ENCODE data around the gene SLC37A2.
A peak's percentile ranks its signal among the peaks of the same experiment; 100 is the strongest.

SLC37A2 gene

DNA sequence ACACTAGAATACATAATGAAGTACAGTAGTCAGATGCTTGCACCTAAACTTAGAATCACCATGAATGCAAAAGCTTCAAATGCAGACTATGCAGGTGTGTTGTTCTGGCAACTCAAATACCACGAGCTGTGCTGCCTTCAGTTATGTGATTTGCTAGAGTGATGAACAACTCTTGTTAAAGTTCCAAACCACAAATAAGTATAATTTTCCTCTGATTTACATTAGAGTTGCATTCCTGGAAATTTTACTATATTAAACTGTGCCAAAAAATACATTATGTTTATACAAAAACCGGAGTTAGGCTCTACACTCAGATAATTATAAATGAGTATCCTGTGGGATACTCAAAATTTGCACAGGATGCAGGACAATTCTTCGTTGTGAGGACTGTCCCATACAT, 45.4 kb downstream of the SLC37A2 start:
- DNase-seq (ENCODE audit: low read depth in 1 of 2, low spot score in 1 of 2) = no peak

DNA sequence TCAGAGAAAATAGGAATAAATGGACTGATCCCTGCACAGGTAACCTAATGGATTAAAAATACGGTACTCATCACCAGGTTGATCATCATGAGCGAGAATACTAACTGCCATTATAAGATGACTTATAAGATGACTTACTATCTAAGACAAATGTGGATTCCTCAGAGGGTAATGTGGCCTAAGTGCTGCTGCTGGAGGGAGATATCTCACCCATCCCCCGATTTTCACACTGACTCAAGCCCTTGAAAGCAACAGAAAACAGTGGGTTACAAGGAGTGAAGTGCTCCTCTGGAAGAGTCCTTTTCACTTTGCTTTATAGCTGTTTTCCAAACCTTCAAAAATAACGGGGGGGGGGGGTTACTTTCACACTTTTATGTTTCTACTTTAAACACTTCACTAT, 47.4 kb downstream of the SLC37A2 start:
- no peak for DNase-seq (ENCODE audit: low read depth in 1 of 2, low spot score in 1 of 2)

DNA sequence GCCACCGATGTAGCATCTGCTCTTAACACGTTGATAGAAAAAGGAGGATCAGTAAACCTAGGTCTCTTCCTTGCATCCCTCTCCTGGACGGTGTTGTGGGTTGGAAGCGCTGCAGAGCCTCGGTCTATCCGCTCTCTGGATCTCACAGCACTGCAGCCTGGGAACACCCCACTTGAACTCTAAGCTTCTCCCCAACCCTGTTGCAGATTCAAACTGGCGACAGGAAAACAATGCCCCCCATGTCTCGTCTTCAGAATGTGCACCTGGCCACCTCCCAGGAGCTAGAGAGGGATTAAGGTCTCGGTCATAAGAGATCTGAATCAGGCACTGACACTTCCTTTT, 47.9 kb downstream of the SLC37A2 start:
- DNase-seq (ENCODE audit: low read depth in 1 of 2, low spot score in 1 of 2) = no peak

DNA sequence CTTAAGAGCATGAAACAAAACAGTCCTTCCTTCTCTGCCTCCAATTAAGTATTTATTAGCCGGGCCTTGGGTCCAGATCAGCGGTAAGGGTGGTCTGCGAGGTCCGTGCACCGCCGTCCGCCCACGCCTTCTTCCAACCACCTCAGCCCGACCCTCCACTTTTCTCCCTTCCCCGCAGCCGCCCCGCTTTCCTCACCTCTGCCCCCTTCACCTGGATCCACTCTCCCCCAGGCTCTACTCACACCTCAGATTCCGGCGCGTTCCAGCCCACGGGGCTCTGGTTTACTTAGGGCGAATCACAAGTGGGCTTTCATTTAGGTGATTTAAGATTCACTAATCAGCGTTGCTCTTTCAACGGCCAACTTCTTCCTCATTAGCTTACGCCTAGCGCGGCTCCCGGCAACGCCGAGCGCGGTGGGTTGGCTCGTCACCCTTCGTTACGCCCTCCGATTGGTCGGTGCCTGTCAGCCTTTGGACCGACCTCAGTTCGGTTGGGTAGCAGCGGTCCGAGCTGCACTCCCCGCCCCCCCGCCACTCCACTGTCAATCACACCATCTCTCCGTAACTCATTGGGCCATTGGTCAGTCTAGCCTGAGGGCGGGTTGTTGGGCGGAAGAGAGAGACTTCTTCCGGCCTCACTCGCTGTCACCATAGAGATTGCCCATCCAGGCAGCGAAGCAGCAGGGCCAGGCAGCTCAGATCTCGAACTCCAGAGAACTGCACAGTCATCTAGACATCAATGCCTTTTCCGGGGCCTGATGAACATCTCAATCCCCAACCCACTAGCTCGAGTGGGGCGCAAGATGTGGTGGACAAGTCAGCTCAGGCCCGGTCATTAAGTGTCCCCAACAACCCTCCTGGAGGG, 48.5 kb downstream of the SLC37A2 start, which contains the start of gene TMEM218:
Gene TMEM218 (minus strand): TSS at position 284 of the 865 bp plus-strand sequence. CDS start 9,385 bp downstream, outside the sequence.
- peak; percentile 86 to 91 for DNase-seq (ENCODE audit: low read depth in 1 of 2, low spot score in 1 of 2)

DNA sequence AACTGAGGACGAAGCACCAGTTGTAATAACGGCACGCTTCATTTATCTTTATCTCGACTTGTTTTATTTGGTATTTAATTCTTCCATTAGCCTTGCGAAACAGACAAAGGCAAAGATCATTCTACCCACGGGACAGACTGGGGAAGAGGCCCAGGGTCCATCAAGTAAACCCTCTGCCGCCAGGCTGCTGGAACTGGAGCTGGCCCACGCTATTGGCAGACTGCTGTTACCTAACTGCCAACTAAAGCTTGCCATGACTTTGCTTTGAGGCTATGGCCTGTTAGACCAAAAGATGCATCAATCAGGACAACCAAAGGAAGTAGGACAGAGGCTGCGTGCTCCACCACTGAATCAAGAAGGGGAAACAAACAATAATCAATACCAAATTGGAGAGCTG, 49.1 kb downstream of the SLC37A2 start:
- no peak for DNase-seq (ENCODE audit: low read depth in 1 of 2, low spot score in 1 of 2)

DNA sequence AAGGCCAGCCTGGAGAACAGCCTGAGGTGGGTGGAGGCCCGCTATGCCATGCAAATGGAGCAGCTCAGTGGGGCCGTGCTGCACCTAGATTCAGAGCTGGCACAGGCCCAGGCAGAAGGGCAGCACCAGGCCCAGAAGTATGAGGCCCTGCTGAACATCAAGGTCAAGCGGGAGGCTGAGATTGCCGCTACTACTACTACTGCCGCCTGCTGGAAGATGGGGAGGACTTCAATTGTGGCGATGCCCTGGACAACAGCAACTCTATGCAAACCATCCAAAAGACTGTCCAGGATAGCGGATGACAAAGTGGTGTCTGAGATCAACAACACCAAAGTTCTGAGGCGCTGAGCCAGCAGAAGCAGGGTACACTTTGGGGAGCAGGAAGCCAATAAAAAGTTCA, 51.4 kb downstream of the SLC37A2 start:
- DNase-seq (ENCODE audit: low read depth in 1 of 2, low spot score in 1 of 2) = no peak

DNA sequence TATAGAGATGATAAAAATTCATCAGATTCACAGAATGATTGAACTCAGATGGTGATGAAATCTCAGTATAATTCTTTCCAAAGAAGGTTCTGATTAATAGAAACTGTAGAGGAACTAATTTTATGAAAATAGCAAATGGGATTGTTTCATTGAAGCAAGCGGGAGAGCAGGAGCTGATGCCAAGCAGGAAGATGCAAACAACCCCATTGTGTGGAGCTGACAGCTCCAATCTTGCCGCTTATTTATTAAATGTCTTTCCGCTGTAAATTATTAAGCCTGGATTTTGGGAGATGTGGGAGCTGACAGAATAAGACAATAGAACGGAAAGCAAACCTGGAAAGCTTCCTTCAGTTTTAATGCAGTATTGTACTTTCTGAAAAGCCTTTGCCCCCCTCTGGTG, 54.3 kb downstream of the SLC37A2 start:
- no peak for DNase-seq (ENCODE audit: low read depth in 1 of 2, low spot score in 1 of 2)

DNA sequence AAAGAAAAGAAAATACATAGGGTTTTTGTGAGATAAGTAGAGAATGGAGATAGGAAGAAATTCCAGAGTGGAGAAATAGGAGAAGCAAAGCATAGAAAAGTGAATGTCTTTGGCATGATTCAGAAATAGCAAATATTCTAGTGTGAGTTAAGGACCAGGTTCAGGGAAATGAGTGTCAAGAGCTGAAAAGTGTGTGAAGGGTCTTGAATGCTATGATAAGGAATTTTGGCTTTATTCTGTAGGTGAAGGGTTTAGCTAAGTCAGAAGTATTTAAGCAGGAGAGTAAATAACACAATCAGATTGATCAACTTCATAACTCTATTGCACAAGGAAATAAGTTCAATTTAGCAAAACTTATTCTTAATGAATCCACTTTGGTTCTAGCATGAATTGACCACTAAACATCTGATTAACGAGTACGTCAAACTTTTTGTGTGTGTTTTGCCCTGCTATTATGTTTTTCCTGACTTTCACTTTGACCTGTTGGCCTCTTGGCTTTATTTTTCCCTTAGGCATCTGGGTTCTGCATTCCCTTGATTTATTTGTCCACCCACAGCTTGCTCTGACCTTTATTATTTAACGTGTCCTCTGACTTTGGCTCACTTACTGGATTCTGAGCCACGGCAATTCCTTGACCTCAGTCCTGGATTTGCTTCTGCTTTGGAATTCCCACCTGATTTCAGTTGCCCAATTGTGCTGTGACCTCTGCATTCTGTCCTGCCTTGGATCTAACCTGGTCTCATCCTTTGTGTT, 60.3 kb downstream of the SLC37A2 start:
- DNase-seq (ENCODE audit: low read depth in 1 of 2, low spot score in 1 of 2) = no peak

DNA sequence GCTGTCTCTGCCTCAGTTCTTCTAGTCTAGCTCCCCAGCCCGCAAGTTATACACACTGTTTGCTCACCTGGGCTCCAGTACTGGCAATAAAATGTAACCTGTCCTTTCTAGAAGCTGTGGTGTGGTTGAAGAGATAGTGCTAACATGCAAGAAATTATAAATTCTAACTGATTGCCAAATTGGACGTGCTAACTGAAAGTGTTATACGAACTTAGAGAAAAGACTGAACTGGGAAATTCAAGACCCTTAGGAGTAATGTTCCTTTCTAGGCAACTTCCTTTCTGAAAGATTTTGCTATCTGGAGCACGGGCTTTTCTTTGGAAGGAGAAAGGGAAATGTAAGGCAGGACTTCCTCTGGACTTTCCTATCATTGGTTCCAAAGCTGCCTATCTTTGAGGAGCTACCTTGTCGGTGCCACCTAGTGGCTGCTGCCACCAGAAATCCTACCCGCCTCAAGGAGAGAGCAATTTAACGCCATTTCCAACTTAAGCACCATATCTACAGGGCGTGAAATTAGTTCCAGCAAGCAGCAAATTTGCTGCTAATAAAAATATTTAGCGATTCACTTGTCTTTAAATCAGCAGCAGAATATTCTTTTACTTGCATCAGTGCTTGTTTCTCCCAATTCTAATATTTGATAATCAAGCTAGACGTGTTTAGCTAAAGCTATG, 61.0 kb downstream of the SLC37A2 start:
- no peak for DNase-seq (ENCODE audit: low read depth in 1 of 2, low spot score in 1 of 2)

DNA sequence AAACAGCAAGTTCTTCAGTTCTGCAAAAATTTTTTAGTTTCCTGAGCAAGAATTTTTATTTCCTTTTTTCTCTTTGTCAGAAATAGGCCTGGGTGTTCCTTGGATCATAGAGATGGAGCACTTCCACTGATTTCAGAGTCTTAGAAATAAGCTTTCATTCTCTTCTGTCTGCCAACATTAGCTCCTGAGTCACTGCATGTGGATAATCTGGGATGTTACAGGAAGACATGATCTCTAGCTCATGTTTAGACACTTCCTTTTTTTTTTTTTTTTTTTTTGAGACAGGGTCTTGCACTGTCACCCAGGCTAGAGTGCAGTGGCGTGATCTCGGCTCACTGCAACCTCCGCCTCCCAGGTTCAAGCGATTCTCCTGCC, 61.5 kb downstream of the SLC37A2 start:
- no peak for DNase-seq (ENCODE audit: low read depth in 1 of 2, low spot score in 1 of 2)

DNA sequence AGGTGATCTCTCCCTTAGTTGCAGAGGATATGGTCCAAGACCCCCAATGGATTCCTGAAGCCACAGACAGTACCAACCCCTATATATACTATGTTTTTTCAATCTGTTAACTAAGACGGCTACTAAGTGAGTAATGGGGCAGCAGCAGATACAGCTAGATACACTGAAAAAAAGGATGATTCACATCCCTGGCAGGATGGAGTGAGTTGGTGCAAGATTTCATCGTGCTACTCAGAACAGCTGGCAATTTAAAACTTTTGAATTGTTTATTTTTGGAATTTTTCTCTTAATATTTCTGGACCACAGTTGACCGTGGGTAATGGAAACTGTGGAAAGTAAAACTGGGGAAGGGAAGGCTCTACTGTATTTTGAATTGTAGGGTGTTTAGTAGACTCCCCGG, 65.3 kb downstream of the SLC37A2 start:
- DNase-seq (ENCODE audit: low read depth in 1 of 2, low spot score in 1 of 2) = no peak

DNA sequence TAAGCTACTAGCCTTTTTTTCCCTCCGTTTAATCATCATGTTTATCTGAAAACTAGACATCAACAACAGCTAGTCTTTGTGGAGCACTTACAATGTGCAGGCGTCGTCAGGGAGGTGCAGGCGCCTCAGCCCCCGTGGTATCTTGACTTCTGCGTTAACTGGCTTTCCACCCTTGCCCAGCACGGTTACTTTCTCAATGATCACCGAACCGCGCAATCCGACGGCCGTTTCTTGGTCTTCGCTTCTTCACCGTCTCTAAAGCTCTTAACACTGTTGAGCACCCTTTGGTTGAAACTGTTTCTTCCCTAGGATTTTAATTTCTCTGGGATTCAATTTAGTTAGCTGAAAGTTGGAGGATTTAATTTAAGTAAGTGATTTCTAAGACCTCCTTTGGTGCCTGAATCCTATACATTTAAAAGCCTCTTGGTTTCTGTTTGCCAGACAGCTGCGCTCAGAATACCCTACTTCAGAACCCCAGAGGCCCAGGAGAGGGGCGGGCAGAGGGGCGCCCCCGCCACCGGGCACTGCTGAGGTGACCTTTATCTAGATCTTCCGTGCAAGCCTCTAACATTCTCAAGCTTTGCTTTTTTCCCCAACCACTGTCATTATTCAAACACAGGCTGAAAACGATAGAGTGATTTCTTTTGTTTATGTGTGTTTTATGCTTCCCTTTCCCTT, 66.3 kb downstream of the SLC37A2 start:
- DNase-seq (ENCODE audit: low read depth in 1 of 2, low spot score in 1 of 2) = no peak

DNA sequence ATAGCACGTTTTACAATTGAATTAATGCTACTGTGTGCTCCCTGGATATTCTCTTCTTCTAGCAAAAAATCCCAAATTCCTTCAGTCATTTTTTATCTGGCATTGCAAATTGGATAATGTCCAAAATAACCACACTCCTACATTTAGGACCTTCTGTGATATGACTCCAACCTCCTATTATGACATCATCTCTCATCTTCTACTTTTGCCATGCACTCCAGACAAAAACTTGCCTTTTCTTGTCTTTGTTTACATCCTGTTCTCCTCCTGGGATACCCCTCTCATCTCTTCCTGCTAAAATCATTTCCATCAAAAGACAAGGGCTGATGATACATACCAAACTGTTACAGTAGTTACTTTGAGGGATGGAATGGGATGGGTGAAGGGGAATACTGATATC, 69.0 kb downstream of the SLC37A2 start:
- DNase-seq (ENCODE audit: low read depth in 1 of 2, low spot score in 1 of 2) = no peak

DNA sequence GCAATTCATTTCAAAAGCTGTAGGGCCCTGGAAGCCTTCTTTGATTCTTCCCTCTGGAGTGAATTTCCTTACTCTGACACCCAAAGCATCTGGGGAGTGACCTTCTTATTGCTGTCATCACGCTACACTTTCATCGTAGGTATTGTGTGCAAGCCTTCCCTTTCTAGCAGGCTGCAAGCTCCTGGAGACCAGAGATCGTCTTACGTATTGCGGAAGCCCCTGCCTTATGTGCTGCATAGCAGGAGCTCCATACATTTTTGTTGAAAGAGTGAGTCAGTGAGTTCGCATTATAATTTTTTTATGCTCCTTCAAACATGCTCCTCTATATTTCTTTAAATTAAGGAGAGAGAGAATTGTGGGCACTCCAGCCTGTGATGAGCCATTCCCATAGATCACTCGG, 69.5 kb downstream of the SLC37A2 start:
- no peak for DNase-seq (ENCODE audit: low read depth in 1 of 2, low spot score in 1 of 2)

DNA sequence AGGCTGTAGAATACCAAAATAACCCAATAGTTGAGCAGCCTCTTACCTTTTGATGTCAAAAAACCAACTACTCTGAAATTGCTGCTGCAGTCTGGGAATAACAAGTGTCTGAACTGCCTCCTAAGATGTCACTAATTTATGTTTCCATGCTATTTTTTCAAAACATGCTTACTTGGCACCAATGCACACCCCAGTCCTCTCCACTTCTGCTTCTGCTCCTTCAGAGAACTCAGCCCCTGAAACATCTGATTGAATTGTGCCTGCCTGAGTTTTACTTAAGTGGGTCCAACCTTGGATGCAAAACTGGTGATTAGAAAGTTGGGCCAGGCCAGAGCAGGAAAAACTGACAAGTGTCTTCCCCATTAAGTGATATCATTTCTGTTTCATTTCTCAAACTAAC, 72.9 kb downstream of the SLC37A2 start:
- no peak for DNase-seq (ENCODE audit: low read depth in 1 of 2, low spot score in 1 of 2)

DNA sequence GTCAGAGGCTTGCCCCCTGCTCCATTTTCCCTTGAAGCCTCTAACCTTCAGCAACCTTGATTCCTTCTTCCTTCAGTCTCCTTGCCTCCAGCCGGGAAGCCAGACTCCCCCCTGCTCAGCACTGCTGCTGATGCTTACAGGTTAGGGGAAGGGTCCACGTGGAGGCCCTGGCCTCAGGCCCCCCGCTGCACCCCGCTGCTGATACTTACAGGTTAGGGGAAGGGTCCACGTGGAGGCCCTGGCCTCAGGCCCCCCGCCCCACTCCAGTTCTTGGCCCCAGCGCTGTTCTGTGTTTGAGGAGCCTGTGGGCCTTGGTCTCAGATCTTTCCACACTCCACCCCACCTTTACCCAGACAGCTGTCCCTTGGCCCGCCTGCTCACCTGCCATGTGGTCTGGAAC, 75.9 kb downstream of the SLC37A2 start:
- no peak for DNase-seq (ENCODE audit: low read depth in 1 of 2, low spot score in 1 of 2)

DNA sequence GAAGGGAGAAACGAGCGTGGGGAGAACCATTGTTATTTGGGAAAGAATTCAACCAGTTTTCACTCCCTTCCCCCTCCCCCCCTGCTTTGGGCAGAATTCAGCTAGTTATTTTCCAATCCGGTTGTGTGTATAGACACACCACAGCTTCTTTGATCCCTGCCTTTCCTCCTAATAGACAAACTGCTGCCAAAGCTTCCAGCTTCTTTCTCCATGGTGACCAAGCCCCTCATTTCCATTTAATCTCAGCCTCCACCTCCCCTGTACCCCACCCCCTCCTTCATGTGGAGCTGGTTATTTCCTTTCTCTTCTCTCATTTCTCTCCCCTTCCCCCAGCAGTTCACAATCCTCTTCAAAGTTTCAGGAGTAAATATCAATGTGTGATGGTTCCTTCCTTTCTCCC, 76.7 kb downstream of the SLC37A2 start:
- DNase-seq (ENCODE audit: low read depth in 1 of 2, low spot score in 1 of 2) = no peak

Data from activated T-helper 1 cell treated with anti-CD3 and anti-CD28 coated beads, Interleukin-2, amount 50 U/mL, for 16 hours (primary cell).